DND-41 (cell line): ENCODE results near the gene CHD9NB.
"Not testable (repeated sequence)": the region's sequence is repeated elsewhere in the genome, so short reads cannot be mapped to it uniquely, and the experiment has no call there.

Experiments
- EZH2 ChIP-seq: IDR thresholded peaks from 3 replicates; pipeline ENCODE4 v1.6.1; 2012; ENCODE audit warnings: borderline replicate concordance, low read depth, mild to moderate bottlenecking, moderate library complexity, low read length, inconsistent platforms; ENCODE audit not compliant: severe bottlenecking
- TF ChIP-seq, protein P1 (sequence below): IDR thresholded peaks from 2 replicates; pipeline ENCODE4 v1.5.1; 2012; ENCODE audit warnings: borderline replicate concordance, low read length, moderate library complexity, mild to moderate bottlenecking; ENCODE audit not compliant: poor library complexity, severe bottlenecking; ENCODE audit errors: extremely low read depth

DNA sequence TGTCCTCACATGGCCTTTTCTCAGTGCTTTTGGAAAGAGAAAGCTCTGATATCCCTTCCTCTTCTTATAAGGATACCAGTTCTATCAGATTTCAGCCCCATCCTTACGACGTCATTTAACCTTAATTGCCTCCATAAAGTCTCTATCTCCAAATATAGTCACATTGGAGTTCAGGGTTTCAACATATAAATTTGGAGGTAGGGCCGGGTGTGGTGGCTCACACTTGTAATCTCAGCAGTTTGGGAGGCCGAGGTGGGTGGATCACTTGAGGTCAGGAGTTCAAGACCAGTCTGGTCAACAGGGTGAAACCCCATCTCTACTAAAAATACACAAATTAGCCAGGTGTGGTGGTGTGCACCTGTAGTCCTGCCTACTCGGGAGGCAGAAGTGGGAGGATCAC is 5.2 kb downstream of the CHD9NB start:
- TF ChIP-seq, protein P1, sequence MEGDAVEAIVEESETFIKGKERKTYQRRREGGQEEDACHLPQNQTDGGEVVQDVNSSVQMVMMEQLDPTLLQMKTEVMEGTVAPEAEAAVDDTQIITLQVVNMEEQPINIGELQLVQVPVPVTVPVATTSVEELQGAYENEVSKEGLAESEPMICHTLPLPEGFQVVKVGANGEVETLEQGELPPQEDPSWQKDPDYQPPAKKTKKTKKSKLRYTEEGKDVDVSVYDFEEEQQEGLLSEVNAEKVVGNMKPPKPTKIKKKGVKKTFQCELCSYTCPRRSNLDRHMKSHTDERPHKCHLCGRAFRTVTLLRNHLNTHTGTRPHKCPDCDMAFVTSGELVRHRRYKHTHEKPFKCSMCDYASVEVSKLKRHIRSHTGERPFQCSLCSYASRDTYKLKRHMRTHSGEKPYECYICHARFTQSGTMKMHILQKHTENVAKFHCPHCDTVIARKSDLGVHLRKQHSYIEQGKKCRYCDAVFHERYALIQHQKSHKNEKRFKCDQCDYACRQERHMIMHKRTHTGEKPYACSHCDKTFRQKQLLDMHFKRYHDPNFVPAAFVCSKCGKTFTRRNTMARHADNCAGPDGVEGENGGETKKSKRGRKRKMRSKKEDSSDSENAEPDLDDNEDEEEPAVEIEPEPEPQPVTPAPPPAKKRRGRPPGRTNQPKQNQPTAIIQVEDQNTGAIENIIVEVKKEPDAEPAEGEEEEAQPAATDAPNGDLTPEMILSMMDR = not testable (repeated sequence)
- TF ChIP-seq EZH2 = not testable (repeated sequence)
